Activated CD8-positive, alpha-beta T cell treated with anti-CD3 and anti-CD28 coated beads for 36 hours (primary cell): ENCODE measurements around the gene DPF3. TPM values are rescaled to one million over a fixed set of nuclear protein-coding genes. Genes with fewer than 3 reads are reported as not detected.
"Not testable (repeated sequence)": the region's sequence is repeated elsewhere in the genome, so short reads cannot be mapped to it uniquely, and the experiment has no call there.

ENCODE experiments used
- ATAC-seq: fragments of 200-7000 bp; cut with Tn5 transposase; one replicate; pipeline ENCODE4 v1.10.0; 2021; ENCODE audit warnings: mild to moderate bottlenecking, moderate library complexity
- CTCF ChIA-PET: fragments of 350-600 bp; sonication (Branson Sonifier 250); formaldehyde crosslinking; loops from one replicate; lab custom pipeline; 2021; ENCODE audit warnings: antibody characterized with exemption; lab: Charles Lee
- POLR2A ChIA-PET: fragments of 350-600 bp; sonication (Branson Sonifier 250); formaldehyde crosslinking; loops from one replicate; lab custom pipeline; 2021; ENCODE audit warnings: antibody characterized with exemption; lab: Charles Lee
- DNase-seq: peaks from one replicate; pipeline ENCODE4 v3.0.0-alpha.2; 2020
- H3K27ac Mint-ChIP-seq: one replicate; pipeline ENCODE4 v1.8.0; 2021; ENCODE audit warnings: mild to moderate bottlenecking, mixed read lengths
- H3K27me3 Mint-ChIP-seq: one replicate; pipeline ENCODE4 v1.8.0; 2021; ENCODE audit warnings: mixed read lengths
- H3K36me3 Mint-ChIP-seq: one replicate; pipeline ENCODE4 v1.8.0; 2021; ENCODE audit warnings: low read depth, mixed read lengths
- H3K4me1 Mint-ChIP-seq: one replicate; pipeline ENCODE4 v1.8.0; 2021; ENCODE audit warnings: low read depth, mixed read lengths
- H3K4me3 Mint-ChIP-seq: one replicate; pipeline ENCODE4 v1.8.0; 2021; ENCODE audit warnings: mild to moderate bottlenecking, moderate library complexity, mixed read lengths
- H3K9me3 Mint-ChIP-seq: one replicate; pipeline ENCODE4 v1.8.0; 2021; ENCODE audit warnings: mixed read lengths
- CTCF ChIP-seq: fragments of 200-600 bp; IDR thresholded peaks from one replicate; pipeline ENCODE4 v1.8.0; 2022; ENCODE audit warnings: antibody characterized with exemption, mild to moderate bottlenecking
- intact Hi-C: fragments of 100-400 bp; cut with micrococcal nuclease; formaldehyde crosslinking; loops from one replicate; pipeline ENCODE4 v1.10.0; 2022
- total RNA-seq, 2 experiments: library from RNA; stranded (reverse); gene quantifications; one replicate each; pipeline ENCODE4 v1.2.3, GENCODE V29; 2021

DPF3 gene
- total RNA-seq, 2 experiments from 2014 or later, result 0.13 to 0.54 TPM

- Mint-ChIP-seq H3K4me1 (no peaks in the 10 kb centered on the region), H3K4me3 (no peak overlapping the region), H3K27ac (no peak overlapping the region), H3K36me3 (peaks cover 4% of the 10 kb centered on the region), H3K27me3 (no peaks in the 10 kb centered on the region), H3K9me3 (peaks cover 21% of the 10 kb centered on the region)
- intact Hi-C loops, result no loop called here
- TF ChIP-seq CTCF, result no peak
- ChIA-PET POLR2A (no interaction called here), CTCF (no interaction called here)
- ATAC-seq (no peak), DNase-seq (no peak)
Observed at GRCh38 chr14:72754949-72755348, 139.0 kb downstream of the DPF3 start.

GRCh38 chr14:72753879-72754400, 140.0 kb downstream of the DPF3 start:
- Mint-ChIP-seq H3K36me3 (peaks cover under 1% of the 10 kb centered on the region), H3K27ac (no peak overlapping the region), H3K4me1 (no peaks in the 10 kb centered on the region), H3K27me3 (no peaks in the 10 kb centered on the region), H3K4me3 (no peak overlapping the region), H3K9me3 (peaks cover 12% of the 10 kb centered on the region)
- POLR2A ChIA-PET, result no interaction called here
- intact Hi-C loops, result no loop called here
- no peak for TF ChIP-seq CTCF
- DNase-seq, result no peak
- CTCF ChIA-PET, result no interaction called here
- ATAC-seq, result no peak

- H3K36me3 Mint-ChIP-seq, result no peaks in the 10 kb centered on the region
- intact Hi-C loops, result no loop called here
- ChIA-PET CTCF (no interaction called here), POLR2A (no interaction called here)
- no peak for DNase-seq
- no peak overlapping the region for H3K4me3 Mint-ChIP-seq
- ATAC-seq, result no peak
- no peaks in the 10 kb centered on the region for H3K4me1 Mint-ChIP-seq
- H3K9me3 Mint-ChIP-seq, result peaks cover 7% of the 10 kb centered on the region
- no peaks in the 10 kb centered on the region for H3K27me3 Mint-ChIP-seq
- TF ChIP-seq CTCF, result no peak
- H3K27ac Mint-ChIP-seq, result no peak overlapping the region
Observed at GRCh38 chr14:72753044-72753710, 140.7 kb downstream of the DPF3 start.

GRCh38 chr14:72752034-72752412, 141.9 kb downstream of the DPF3 start:
- Mint-ChIP-seq H3K27me3 (no peaks in the 10 kb centered on the region), H3K4me3 (no peak overlapping the region), H3K36me3 (no peaks in the 10 kb centered on the region), H3K4me1 (no peaks in the 10 kb centered on the region), H3K27ac (no peak overlapping the region), H3K9me3 (peaks cover 7% of the 10 kb centered on the region)
- intact Hi-C loops, result no loop called here
- ChIA-PET CTCF (no interaction called here), POLR2A (no interaction called here)
- no peak for ATAC-seq
- no peak for TF ChIP-seq CTCF
- no peak for DNase-seq

GRCh38 chr14:72751276-72752033, 142.4 kb downstream of the DPF3 start:
- Mint-ChIP-seq H3K4me1 (no peaks in the 10 kb centered on the region), H3K9me3 (peaks cover 7% of the 10 kb centered on the region), H3K27ac (no peak overlapping the region), H3K27me3 (no peaks in the 10 kb centered on the region), H3K4me3 (no peak overlapping the region), H3K36me3 (no peaks in the 10 kb centered on the region)
- ATAC-seq (no peak), DNase-seq (no peak)
- intact Hi-C loops, result no loop called here
- TF ChIP-seq CTCF, result no peak
- POLR2A ChIA-PET, result interaction anchor here (1.2 kb wide), 1 partner anchor 12 kb away, joined by 3 read pairs; no protein-coding TSS in a partner anchor
- CTCF ChIA-PET, result no interaction called here

- H3K27me3 Mint-ChIP-seq, ATAC-seq, intact Hi-C loops, H3K4me1 Mint-ChIP-seq, H3K27ac Mint-ChIP-seq, CTCF ChIA-PET, H3K4me3 Mint-ChIP-seq, H3K36me3 Mint-ChIP-seq, H3K9me3 Mint-ChIP-seq, DNase-seq, POLR2A ChIA-PET: not testable (repeated sequence)
Observed at GRCh38 chr14:72748921-72749320, 145.0 kb downstream of the DPF3 start.
